Ascending aorta (tissue), 2 donors: ENCODE results near the gene STXBP3. TPM values are rescaled to one million over a fixed set of nuclear protein-coding genes. Genes with fewer than 3 reads are reported as not detected.

Experiments used
- DNase-seq, 2 donors: peaks; one replicate each; pipeline ENCODE4 v3.0.0-alpha.2; 2019; ENCODE audit warnings: low spot score in 2 of 2
- H3K27ac ChIP-seq, 2 donors: fragments of 200-600 bp; sonication (generic); one replicate each; pipeline ENCODE4 v1.5.1; 2016 to 2017; ENCODE audit warnings: mild to moderate bottlenecking in 1 of 2
- H3K27me3 ChIP-seq: fragments of 200-600 bp; sonication (generic); one replicate; pipeline ENCODE4 v1.5.1; 2017
- H3K36me3 ChIP-seq, 2 donors: fragments of 200-600 bp; sonication (generic); one replicate each; pipeline ENCODE4 v1.5.1; 2016
- H3K4me1 ChIP-seq, 2 donors: fragments of 200-600 bp; sonication (generic); one replicate each; pipeline ENCODE4 v1.5.1; 2016 to 2017; ENCODE audit warnings: mild to moderate bottlenecking in 1 of 2
- H3K4me3 ChIP-seq, 2 donors: fragments of 200-600 bp; sonication (generic); one replicate each; pipeline ENCODE4 v1.5.1; 2016 to 2017; ENCODE audit warnings: mild to moderate bottlenecking in 1 of 2
- H3K9me3 ChIP-seq, 2 donors: fragments of 200-600 bp; sonication (generic); one replicate each; pipeline ENCODE4 v1.5.1; 2016
- intact Hi-C: fragments of 100-400 bp; cut with DNase I; formaldehyde crosslinking; loops from one replicate; pipeline ENCODE4 v1.15.1; 2023
- total RNA-seq: library from RNA; depleted of rRNA; stranded (reverse); fragments of >200 nt; gene quantifications from one replicate; pipeline ENCODE4 v1.1.0, GENCODE V29; 2016
- TF ChIP-seq, protein P1 (sequence below), 3 experiments: fragments of 200-600 bp in 2 of 3; fragments of 450-650 bp in 1 of 3; sonication (generic) in 2 of 3; IDR thresholded peaks; one replicate each; pipeline ENCODE4 v1.5.1; 2016 to 2019; ENCODE audit warnings: antibody characterized with exemption in 3 of 3, mild to moderate bottlenecking in 1 of 3, moderate library complexity in 1 of 3

Gene STXBP3
- total RNA-seq, 1 donor from 2014 or later, result 13.7 TPM

GRCh38 chr1:108832929-108833328, 86.5 kb downstream of the STXBP3 start:
- TF ChIP-seq, protein P1, sequence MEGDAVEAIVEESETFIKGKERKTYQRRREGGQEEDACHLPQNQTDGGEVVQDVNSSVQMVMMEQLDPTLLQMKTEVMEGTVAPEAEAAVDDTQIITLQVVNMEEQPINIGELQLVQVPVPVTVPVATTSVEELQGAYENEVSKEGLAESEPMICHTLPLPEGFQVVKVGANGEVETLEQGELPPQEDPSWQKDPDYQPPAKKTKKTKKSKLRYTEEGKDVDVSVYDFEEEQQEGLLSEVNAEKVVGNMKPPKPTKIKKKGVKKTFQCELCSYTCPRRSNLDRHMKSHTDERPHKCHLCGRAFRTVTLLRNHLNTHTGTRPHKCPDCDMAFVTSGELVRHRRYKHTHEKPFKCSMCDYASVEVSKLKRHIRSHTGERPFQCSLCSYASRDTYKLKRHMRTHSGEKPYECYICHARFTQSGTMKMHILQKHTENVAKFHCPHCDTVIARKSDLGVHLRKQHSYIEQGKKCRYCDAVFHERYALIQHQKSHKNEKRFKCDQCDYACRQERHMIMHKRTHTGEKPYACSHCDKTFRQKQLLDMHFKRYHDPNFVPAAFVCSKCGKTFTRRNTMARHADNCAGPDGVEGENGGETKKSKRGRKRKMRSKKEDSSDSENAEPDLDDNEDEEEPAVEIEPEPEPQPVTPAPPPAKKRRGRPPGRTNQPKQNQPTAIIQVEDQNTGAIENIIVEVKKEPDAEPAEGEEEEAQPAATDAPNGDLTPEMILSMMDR (IDR thresholded peaks at IDR 0.05), result no peak
- Histone ChIP-seq H3K4me1 (peaks cover 0 to 24% of the 10 kb centered on the region in 2 donors), H3K27ac (no peak overlapping the region), H3K36me3 (no peaks in the 10 kb centered on the region), H3K27me3 (no peaks in the 10 kb centered on the region), H3K4me3 (no peak overlapping the region), H3K9me3 (no peaks in the 10 kb centered on the region)
- DNase-seq, result no peak
- intact Hi-C loops, result no loop called here

- H3K27me3 ChIP-seq, result no peaks in the 10 kb centered on the region
- H3K4me1 ChIP-seq, result peaks cover 0 to 10% of the 10 kb centered on the region in 2 donors
- no peak overlapping the region for H3K4me3 ChIP-seq
- no peak for DNase-seq
- no peaks in the 10 kb centered on the region for H3K9me3 ChIP-seq
- H3K36me3 ChIP-seq, result no peaks in the 10 kb centered on the region
- TF ChIP-seq, protein P1 (IDR thresholded peaks at IDR 0.05), result no peak
- peak overlapping the region in 1 of 2 donors; percentile 24 for H3K27ac ChIP-seq
- intact Hi-C loops, result no loop called here
Observed at GRCh38 chr1:108841703-108842102, 95.2 kb downstream of the STXBP3 start.

DNA sequence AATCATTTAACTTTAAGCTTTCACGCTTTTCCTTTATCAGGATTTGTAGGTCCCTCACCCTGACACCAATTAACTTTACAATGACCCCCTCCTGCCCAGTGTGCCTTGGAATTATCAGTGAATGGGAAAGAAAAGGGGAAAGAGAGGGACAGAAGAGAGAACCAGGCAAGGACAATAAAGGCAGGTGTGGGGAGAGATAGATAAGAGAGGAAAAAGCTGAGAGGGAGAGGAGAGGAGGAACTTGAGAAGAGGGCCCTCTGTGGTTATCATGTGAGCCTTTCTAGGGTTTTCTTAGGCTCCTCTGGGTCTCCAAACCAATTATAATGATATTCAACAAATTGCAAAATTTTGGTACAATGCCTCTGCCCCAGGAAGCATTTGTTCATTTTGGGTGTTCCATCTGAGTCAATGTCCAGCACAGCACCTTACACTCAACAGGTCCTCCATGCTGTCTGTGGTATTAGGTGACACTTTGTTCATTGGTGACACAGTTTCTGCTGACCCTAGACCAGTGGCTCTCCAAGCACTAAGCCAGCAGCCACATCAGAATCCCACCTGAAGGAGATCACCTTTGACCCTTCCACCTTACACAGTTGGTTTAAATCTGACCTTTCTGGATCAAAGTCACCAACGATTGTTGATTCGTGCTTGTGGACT, 96.2 kb downstream of the STXBP3 start:
- TF ChIP-seq, protein P1 (IDR thresholded peaks at IDR 0.05), result no peak
- Histone ChIP-seq H3K27me3 (no peaks in the 10 kb centered on the region), H3K27ac (peak overlapping the region; percentile 6 to 24), H3K4me1 (peaks cover 0 to 10% of the 10 kb centered on the region in 2 donors), H3K9me3 (no peaks in the 10 kb centered on the region), H3K36me3 (no peaks in the 10 kb centered on the region), H3K4me3 (no peak overlapping the region)
- intact Hi-C loops, result no loop called here
- DNase-seq, result no peak

DNA sequence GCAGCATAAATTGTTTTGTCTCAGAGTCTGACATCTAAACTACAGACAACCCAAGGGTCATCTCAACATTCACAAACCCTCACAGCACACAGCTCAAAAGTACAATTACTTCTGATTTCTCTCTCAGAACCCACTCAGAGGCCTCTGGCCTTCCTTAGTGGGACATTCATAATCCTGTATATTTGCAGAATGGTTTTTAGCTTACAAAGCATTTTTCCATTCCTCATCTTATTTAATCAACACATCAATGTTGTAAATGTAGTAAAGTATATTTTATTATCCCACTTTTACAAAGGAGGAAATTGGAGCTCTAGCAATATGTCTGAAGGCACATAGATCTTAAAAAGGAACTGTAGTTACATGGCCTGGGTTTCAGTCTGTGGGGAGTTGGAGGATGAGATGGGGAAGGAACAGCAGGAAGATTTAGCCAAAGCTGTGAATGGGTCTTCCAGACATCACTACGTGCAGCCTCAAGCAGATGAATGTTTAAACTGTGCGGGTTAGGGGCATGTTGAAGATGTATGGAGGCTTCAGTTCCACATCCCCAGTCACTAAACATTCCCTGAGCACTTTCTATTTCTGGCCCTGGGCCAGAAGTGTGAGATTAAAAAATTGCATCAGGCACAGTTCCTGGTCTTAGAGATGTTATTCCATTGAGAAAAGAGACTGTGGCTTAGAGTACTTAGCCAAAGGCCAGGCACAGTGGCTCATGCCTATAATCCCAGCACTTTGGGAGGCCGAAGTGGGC, 97.1 kb downstream of the STXBP3 start:
- no peak for DNase-seq
- Histone ChIP-seq H3K27ac (no peak overlapping the region), H3K27me3 (no peaks in the 10 kb centered on the region), H3K4me1 (peaks cover 0 to 10% of the 10 kb centered on the region in 2 donors), H3K9me3 (no peaks in the 10 kb centered on the region), H3K4me3 (no peak overlapping the region), H3K36me3 (no peaks in the 10 kb centered on the region)
- TF ChIP-seq, protein P1 (IDR thresholded peaks at IDR 0.05), result no peak
- intact Hi-C loops, result no loop called here

- Histone ChIP-seq H3K36me3 (no peaks in the 10 kb centered on the region), H3K27me3 (no peaks in the 10 kb centered on the region), H3K4me3 (no peak overlapping the region), H3K4me1 (peaks cover 0 to 10% of the 10 kb centered on the region in 2 donors), H3K9me3 (no peaks in the 10 kb centered on the region), H3K27ac (no peak overlapping the region)
- TF ChIP-seq, protein P1 (IDR thresholded peaks at IDR 0.05), result no peak
- intact Hi-C loops, result no loop called here
- no peak for DNase-seq
Observed at GRCh38 chr1:108845446-108845845, 99.0 kb downstream of the STXBP3 start.
